GM19238 (cell line): ENCODE measurements around the gene ZNF205.
"Not testable (repeated sequence)": the region's sequence is repeated elsewhere in the genome, so short reads cannot be mapped to it uniquely, and the experiment has no call there.

Experiments
- DNase-seq: peaks from one replicate; pipeline ENCODE4 v3.0.0; 2011; ENCODE audit warnings: low spot score; ENCODE audit not compliant: insufficient read length

ZNF205 gene

GRCh38 chr16:3112058-3112880 lies at the start of gene ZNF205:
TSS of gene ZNF205 (plus strand) at chr16:3112586. CDS start at chr16:3113431, 845 bp downstream.
- peak; percentile 52 for DNase-seq

GRCh38 chr16:3063625-3064386 lies 48.6 kb upstream of the ZNF205 start:
- DNase-seq, result no peak

GRCh38 chr16:3065069-3065741 lies 47.2 kb upstream of the ZNF205 start, which contains the start of gene IL32:
TSS of gene IL32 (plus strand) at chr16:3065640. CDS start at chr16:3065812, 172 bp downstream.
- DNase-seq, result no peak

- no peak for DNase-seq
Observed at GRCh38 chr16:3065742-3066439, 46.5 kb upstream of the ZNF205 start.

- no peak for DNase-seq
Observed at GRCh38 chr16:3066440-3066748, 46.0 kb upstream of the ZNF205 start.

GRCh38 chr16:3068487-3068886 lies 43.9 kb upstream of the ZNF205 start:
- no peak for DNase-seq

- DNase-seq, result not testable (repeated sequence)
Observed at GRCh38 chr16:3069146-3069545, 43.2 kb upstream of the ZNF205 start.

- no peak for DNase-seq
Observed at GRCh38 chr16:3070608-3071111, 41.7 kb upstream of the ZNF205 start.

GRCh38 chr16:3071655-3072054 lies 40.7 kb upstream of the ZNF205 start:
- DNase-seq, result no peak

GRCh38 chr16:3072148-3072547 lies 40.2 kb upstream of the ZNF205 start:
- not testable (repeated sequence) for DNase-seq

GRCh38 chr16:3072576-3073263 lies 39.7 kb upstream of the ZNF205 start:
- not testable (repeated sequence) for DNase-seq

- DNase-seq, result no peak
Observed at GRCh38 chr16:3073448-3073847, 38.9 kb upstream of the ZNF205 start.

- DNase-seq, result peak; percentile 78
Observed at GRCh38 chr16:3074860-3075522, 37.4 kb upstream of the ZNF205 start.

- DNase-seq, result no peak
Observed at GRCh38 chr16:3075523-3075915, 36.9 kb upstream of the ZNF205 start.

- not testable (repeated sequence) for DNase-seq
Observed at GRCh38 chr16:3075946-3076345, 36.4 kb upstream of the ZNF205 start.

GRCh38 chr16:3076577-3076976 lies 35.8 kb upstream of the ZNF205 start:
- no peak for DNase-seq

GRCh38 chr16:3080024-3080423 lies 32.4 kb upstream of the ZNF205 start:
- no peak for DNase-seq

- DNase-seq, result not testable (repeated sequence)
Observed at GRCh38 chr16:3081957-3082356, 30.4 kb upstream of the ZNF205 start.

- DNase-seq, result not testable (repeated sequence)
Observed at GRCh38 chr16:3083408-3083807, 29.0 kb upstream of the ZNF205 start.

GRCh38 chr16:3084491-3084890 lies 27.9 kb upstream of the ZNF205 start:
- no peak for DNase-seq
